HG02884 (cell line): ENCODE data around the gene ABCC1.

ENCODE experiments used
- ATAC-seq: cut with Tn5 transposase; IDR thresholded peaks from one replicate; pipeline ENCODE4 v1.9.1; 2021; ENCODE audit warnings: mild to moderate bottlenecking, moderate library complexity; ENCODE audit not compliant: unreplicated experiment

Gene ABCC1

GRCh38 chr16:15988268-15989013 is 39.0 kb downstream of the ABCC1 start:
- ATAC-seq: no peak

- ATAC-seq: no peak
Observed at GRCh38 chr16:15990902-15991301, 41.5 kb downstream of the ABCC1 start.

- ATAC-seq: no peak
Observed at GRCh38 chr16:15993128-15993527, 43.7 kb downstream of the ABCC1 start.

GRCh38 chr16:15993541-15993940 is 44.1 kb downstream of the ABCC1 start:
- no peak for ATAC-seq

- ATAC-seq: no peak
Observed at GRCh38 chr16:15993946-15994665, 44.7 kb downstream of the ABCC1 start.

GRCh38 chr16:15996432-15997109 is 47.2 kb downstream of the ABCC1 start:
- ATAC-seq: no peak

- no peak for ATAC-seq
Observed at GRCh38 chr16:16000685-16001084, 51.3 kb downstream of the ABCC1 start.

GRCh38 chr16:16001596-16002255 is 52.3 kb downstream of the ABCC1 start:
- no peak for ATAC-seq

GRCh38 chr16:16003719-16004313 is 54.4 kb downstream of the ABCC1 start:
- no peak for ATAC-seq

- ATAC-seq: no peak
Observed at GRCh38 chr16:16004314-16004749, 54.9 kb downstream of the ABCC1 start.

- ATAC-seq: no peak
Observed at GRCh38 chr16:16005721-16006120, 56.3 kb downstream of the ABCC1 start.

GRCh38 chr16:16006650-16007049 is 57.2 kb downstream of the ABCC1 start:
- no peak for ATAC-seq

- peak; percentile 73 for ATAC-seq
Observed at GRCh38 chr16:16007743-16008111, 58.3 kb downstream of the ABCC1 start.

- no peak for ATAC-seq
Observed at GRCh38 chr16:16008666-16009065, 59.2 kb downstream of the ABCC1 start.

GRCh38 chr16:16009401-16009800 is 60.0 kb downstream of the ABCC1 start:
- ATAC-seq: no peak

- no peak for ATAC-seq
Observed at GRCh38 chr16:16010194-16010593, 60.8 kb downstream of the ABCC1 start.

GRCh38 chr16:16012144-16012543 is 62.7 kb downstream of the ABCC1 start:
- no peak for ATAC-seq

- no peak for ATAC-seq
Observed at GRCh38 chr16:16013812-16014211, 64.4 kb downstream of the ABCC1 start.

- ATAC-seq: no peak
Observed at GRCh38 chr16:16014329-16015224, 65.2 kb downstream of the ABCC1 start.

GRCh38 chr16:16015849-16016248 is 66.4 kb downstream of the ABCC1 start:
- ATAC-seq: no peak
